HFF-Myc (cell line): Measurements from ENCODE around the gene ANGEL1.

Experiments used
- DNase-seq: peaks from one replicate; pipeline ENCODE4 v3.0.0-alpha.2; 2011; ENCODE audit warnings: low read depth; ENCODE audit errors: extremely low read depth
- H3K4me3 ChIP-seq: replicated peaks from 2 replicates; pipeline ENCODE4 v1.5.1; 2011; ENCODE audit warnings: low read depth, mild to moderate bottlenecking, control low read depth, low read length
- CTCF ChIP-seq: IDR thresholded peaks from 2 replicates; pipeline ENCODE4 v1.5.1; 2012; ENCODE audit warnings: mild to moderate bottlenecking, low read depth, low read length, control low read depth; ENCODE audit errors: missing control alignments

ANGEL1 gene

GRCh38 chr14:76753541-76754198 is 59.0 kb downstream of the ANGEL1 start:
- H3K4me3 ChIP-seq, result no peak overlapping the region
- no peak for TF ChIP-seq CTCF
- DNase-seq, result no peak

GRCh38 chr14:76752744-76753143 is 59.9 kb downstream of the ANGEL1 start:
- TF ChIP-seq CTCF, result no peak
- DNase-seq, result no peak
- no peak overlapping the region for H3K4me3 ChIP-seq

GRCh38 chr14:76742966-76743365 is 69.7 kb downstream of the ANGEL1 start:
- no peak overlapping the region for H3K4me3 ChIP-seq
- TF ChIP-seq CTCF, result no peak
- DNase-seq, result no peak

GRCh38 chr14:76742185-76742584 is 70.5 kb downstream of the ANGEL1 start:
- H3K4me3 ChIP-seq, result no peak overlapping the region
- DNase-seq, result no peak
- TF ChIP-seq CTCF, result no peak

- DNase-seq, result no peak
- TF ChIP-seq CTCF, result no peak
These were observed 71.6 kb downstream of the ANGEL1 start for GRCh38 chr14:76741074-76741473.

More at GRCh38 chr14:76741074-76741473, 71.6 kb downstream of the ANGEL1 start:
- no peak overlapping the region for H3K4me3 ChIP-seq
